ENCODE data around the gene WRNIP1.

- TF ChIP-seq EP300 (IDR thresholded peaks at IDR 0.05; ENCODE audit: borderline replicate concordance in 1 of 2, control insufficient read depth in 1 of 2, low read depth in 2 of 2, low read length in 2 of 2) (no peak), USF2 (IDR thresholded peaks at IDR 0.05; ENCODE audit: borderline replicate concordance, low read depth, low read length) (no peak), DPF2 (IDR thresholded peaks at IDR 0.05) (no peak), CTCF (IDR thresholded peaks at IDR 0.05 in 2 of 3, conservative IDR thresholded peaks at IDR 0.05 in 1 of 3; ENCODE audit: control insufficient read depth in 2 of 3, extremely low read depth in 1 of 3, insufficient read depth in 1 of 3, low read depth in 3 of 3, low read length in 3 of 3) (no peak), POLR2AphosphoS2 (IDR thresholded peaks at IDR 0.05; ENCODE audit: low read depth, low read length) (no peak), ESRRA (IDR thresholded peaks at IDR 0.05; ENCODE audit: low read length) (no peak)
These were observed 1.8 kb upstream of the WRNIP1 start for GRCh38 chr6:2763345-2763841.

Measured in GM12878 (cell line).